NCI-H2227 treated with DMSO at 0.1 percent for 48 hours (cell line): Measurements from ENCODE around the gene METRN.
"Not testable (repeated sequence)": the region's sequence is repeated elsewhere in the genome, so short reads cannot be mapped to it uniquely, and the experiment has no call there.

Source experiments
- DNase-seq: peaks from one replicate; lab custom pipeline; 2025; lab: John Stamatoyannopoulos, UW

The METRN gene

GRCh38 chr16:734981-735881 lies 20.3 kb downstream of the METRN start:
- no peak for DNase-seq

GRCh38 chr16:735982-736453 lies 21.1 kb downstream of the METRN start:
- no peak for DNase-seq

DNA sequence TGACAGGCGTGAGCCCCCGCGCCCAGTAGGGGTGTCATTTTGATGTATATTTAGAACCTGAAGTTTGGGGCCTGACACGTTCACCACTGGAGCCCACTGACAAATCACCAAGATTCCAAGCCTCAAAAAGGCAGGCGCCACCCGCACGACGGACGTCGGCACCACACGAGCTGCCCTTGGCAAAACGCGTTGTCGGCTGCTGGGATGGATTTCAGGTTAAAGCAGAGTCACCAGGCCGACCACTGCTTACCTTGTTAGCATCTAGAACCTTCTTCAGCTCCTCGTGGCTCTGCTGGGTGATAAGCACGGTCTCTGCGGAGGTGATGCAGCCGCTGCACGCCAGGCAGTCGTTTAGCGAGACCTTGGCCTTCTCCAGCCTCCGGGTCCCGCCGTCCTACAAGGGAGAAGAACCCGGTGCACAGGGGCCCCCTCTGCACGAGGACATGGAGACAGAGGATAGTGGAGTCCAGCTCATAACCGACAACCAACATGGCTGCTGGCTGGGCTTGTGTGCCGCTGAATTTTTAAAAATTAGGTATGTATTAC lies 22.1 kb downstream of the METRN start:
- no peak for DNase-seq

DNA sequence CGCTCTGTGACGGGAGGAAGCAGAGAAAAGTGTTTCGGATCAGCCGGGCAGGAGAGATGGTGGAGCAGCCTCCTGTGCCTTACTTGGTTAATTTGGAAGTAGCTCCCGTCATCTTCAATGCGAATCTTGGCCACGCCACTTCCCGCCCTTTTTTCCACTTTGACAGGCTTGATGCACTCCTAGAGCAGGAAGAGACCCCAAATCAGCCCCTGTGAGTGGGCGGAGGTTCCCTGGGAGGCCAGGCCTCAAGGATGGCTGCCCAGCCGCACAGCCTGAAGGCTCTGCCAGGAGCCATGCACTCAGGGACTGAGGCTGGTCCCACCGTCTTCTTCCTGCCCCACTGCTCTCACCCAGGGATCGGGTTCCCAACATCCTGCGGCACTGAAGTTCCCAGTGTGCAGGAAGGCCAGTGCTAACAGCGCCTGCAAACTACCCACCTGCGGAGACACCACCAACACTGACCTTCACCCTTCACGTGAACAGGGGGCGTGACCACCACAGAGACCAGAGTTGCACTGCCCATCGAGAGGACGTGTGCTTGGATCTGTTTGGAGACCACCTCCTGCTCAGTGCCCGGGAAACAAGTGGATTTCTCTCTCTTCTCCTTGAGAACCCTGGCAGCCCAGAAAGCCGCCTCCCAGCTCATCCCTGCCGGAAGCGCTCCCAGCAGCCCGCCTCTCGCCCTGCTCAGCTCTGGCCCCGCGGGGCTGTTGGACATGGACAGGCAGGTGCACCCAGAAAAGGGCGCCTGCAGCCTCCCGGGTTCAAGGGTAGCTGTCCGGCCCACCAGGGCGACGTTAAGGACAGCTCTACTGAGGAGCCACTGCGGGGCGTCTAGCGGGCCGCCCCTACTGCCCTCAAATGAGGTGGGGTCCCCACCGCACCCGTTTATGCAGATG lies 24.9 kb downstream of the METRN start:
- DNase-seq: no peak

GRCh38 chr16:740459-740763 lies 25.5 kb downstream of the METRN start:
- DNase-seq: no peak

- peak; percentile 87 for DNase-seq
Observed at GRCh38 chr16:740764-741505, 26.0 kb downstream of the METRN start, which contains the start of gene CIAO3. CIAO3 (minus strand) TSS chr16:740997; CDS start chr16:740985, 12 bp downstream.

DNA sequence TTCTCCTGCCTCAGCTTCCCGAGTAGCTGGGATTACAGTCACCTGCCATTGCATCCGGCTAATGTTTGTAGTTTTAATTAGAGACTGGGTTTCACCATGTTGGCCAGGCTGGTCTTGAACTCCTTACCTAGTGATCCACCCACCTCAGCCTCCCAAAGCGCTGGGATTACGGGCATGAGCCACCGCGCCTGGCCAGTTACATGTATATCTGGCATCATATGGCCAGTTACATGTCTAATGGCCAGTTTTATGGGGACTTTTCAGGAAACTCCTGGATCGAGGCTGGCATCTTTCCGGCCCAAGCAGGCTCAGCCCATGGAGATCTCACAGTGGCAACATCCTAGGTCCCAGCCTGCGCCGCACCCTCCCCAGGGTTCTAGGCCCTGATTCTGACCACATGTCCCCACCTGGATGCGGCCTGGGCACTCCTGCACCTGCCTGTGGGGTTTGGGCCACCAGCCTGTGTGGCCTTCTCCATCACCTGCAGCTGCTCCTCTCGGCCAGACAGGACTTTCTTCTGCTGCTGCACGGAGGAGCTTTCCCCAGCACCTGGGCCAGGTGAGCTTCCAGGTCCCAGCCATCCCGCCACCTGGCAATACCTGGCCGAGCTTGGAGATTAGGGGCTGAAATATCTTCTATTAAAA lies 27.2 kb downstream of the METRN start:
- DNase-seq: no peak

DNA sequence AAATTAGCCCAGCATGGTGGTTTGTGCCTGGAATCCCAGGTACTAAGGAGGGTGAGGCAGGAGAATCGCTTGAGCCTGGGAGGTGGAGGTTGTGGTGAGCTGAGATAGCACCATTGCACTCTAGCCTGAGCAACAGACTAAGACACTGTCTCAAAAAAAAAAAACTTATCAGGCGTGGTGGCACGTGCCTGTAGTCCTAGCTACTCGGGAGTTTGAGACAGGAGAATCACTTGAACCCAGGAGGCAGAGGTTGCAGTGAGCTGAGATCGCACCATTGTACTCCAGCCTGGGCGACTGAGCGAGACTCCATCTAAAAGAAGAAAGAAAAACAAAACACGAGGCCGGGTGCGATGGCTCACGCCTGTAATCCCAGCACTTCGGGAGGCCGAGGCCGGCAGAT lies 28.0 kb downstream of the METRN start:
- DNase-seq: not testable (repeated sequence)

DNA sequence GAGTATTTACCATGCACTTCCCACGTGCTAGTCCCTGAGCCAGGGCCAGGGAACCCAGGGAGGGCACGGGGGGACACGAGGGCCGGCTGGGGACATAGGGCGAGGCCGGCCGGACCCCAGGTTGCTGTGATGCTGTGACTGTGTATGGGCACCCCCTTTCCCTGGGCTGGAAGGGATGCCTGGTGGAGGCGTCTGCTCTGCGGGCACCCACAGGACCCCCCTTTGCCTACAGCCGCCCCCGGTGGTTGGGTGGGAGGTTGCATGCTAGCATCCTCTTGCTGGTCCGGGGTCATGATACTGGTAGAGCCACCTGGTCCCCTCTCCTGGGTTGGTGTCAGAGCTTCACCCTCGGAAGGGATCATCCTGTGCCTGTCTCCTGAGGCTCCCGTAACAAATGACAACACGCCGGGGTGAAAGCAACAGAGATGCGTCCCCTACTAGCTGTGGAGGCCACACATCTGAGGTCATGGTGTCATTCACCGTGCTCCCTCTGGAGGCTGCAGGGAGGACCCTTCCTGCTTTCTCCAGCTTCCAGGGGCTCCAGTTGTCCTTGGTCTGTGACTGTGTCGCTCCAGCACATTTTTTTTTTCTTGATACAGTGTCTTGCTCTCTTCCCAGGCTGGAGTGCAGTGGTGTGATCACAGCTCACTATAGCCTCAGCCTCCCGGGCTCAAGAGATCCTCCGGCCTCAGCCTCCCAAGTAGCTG lies 29.0 kb downstream of the METRN start:
- no peak for DNase-seq

DNA sequence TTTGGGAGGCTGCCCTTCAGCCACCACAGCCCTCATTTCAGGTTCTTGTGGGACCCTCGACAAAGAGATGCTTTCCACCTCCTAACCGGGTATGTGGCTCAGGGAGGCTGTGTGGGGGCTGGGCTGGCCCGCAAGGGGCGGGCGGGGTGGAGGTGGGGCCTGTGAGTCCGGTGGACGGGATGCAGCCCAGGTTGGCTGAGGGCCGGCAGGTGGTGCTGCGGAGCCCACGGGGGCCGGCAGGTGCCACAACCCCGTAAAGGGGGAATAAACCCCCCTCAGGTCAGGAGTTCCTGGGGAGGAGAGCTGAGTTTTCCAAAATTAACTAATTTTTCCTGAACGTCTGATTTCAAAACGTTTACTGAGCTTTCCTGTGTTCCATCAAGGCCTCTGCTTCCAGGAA lies 30.8 kb downstream of the METRN start:
- DNase-seq: no peak

DNA sequence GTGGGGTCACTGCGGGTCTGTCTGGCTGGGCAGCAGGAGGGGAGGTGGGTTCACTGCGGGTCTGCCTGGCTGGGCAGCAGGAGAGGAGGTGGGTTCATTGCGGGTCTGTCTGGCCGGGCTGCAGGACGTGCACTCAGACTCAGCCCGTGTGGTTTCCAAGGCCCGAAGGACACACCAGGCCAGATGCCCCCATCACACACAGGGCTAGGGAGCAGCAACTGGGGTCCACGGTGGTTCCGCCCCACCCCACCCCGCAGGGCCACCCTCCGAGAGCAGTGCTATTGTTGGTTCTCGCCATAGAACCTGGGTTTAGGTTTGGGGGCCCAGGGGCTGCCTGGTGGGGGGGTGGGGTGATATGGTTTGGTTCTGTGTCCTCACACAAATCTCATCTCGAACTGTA lies 31.7 kb downstream of the METRN start:
- DNase-seq: no peak

- DNase-seq: no peak
Observed at GRCh38 chr16:747978-748746, 33.2 kb downstream of the METRN start.

DNA sequence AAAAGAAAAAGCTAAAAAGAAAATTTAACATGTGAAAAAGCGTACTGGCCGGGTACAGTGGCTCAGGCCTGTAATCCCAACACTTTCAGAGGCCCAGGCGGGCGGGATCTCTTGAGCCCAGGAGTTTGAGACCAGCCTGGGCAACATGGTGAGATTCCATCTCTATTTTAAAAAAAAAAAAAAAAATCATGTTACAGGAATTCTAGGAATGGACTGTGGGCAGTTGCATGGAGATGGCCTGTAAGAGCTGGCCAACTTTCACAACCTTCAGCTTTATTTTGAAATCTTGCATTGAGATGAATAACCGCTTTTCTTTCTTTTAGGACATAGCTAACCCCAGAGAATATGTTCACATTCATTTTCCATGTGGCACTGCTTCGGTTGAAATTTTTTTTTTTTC lies 34.1 kb downstream of the METRN start:
- no peak for DNase-seq

GRCh38 chr16:750485-750884 lies 35.6 kb downstream of the METRN start:
- no peak for DNase-seq

DNA sequence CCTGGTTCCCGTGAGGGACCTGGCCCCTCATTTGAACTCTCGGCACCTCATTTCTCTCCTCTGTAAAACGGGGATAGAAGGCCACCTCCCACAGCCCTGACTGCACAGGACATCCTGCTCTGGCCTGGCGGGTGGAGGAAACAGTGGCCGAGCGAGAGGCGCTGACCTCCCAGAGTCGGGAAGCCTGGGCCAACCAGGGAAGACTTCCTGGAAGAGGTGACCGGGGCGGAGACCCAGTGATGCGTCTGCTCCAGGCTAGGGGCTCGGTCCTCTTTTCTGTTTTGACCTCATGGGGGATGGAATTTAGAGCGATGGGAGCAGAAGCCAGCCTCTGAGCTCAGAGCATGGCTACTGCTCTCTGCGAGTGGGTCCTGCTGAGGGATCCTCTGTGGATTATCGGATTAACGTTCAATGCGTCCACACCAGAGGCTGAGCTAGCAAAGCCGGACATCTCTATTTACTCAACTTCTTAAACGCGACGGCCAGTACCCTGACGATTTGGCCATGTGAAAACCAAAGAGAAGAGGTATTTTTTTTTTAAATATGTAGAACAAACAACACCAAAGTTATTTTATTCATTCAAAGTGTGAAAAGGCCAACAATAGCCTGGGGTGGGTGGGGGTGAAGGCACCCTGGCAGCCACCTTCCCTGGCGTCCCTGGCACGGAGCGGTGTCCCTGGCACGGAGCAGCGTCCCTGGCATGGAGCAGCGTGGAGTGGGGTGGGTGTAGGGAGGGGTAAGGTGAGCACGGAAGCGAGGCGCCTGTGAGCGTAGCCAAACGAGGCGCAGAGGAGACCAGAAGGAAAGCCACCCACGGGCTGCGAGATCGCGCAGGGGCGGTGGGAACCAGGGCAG lies 36.5 kb downstream of the METRN start:
- no peak for DNase-seq

DNA sequence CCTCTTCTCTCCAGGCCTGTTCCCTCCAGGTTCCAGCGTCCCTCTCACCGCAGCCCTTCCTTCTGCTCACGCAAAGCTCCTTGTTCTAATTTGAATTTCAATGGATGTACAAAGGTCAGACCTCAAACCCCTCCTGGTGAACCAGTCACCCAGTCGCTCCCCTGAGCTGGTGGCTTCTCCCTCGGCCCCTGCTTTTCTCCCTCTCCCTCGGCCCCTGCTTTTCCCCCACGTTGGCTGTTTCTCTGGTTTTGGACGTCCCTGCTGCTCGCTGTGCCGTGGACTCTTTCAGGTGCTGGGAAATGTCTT lies 37.0 kb downstream of the METRN start:
- no peak for DNase-seq

DNA sequence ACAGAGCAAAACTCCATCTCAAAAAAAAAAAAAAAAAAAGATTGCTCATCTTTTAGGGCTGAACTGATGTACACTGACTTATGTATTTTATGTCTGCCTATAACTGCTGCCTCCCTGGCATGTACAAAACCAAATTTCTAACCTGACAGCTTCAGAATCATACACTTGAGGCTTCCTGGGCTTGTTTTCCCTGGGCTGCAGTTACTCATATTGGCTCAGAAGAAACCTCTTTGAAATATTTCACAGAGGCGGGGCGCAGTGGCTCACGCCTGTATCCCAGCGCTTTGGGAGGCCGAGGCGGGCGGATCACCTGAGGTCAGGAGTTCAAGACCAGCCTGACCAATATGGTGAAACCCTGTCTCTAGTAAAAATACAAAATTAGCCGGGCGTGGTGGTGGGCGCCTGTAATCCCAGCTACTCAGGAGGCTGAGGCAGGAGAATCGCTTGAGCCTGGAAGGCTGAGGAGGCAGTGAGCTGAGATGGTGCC lies 39.2 kb downstream of the METRN start:
- DNase-seq: not testable (repeated sequence)

GRCh38 chr16:754656-755055 lies 39.7 kb downstream of the METRN start:
- DNase-seq: no peak

DNA sequence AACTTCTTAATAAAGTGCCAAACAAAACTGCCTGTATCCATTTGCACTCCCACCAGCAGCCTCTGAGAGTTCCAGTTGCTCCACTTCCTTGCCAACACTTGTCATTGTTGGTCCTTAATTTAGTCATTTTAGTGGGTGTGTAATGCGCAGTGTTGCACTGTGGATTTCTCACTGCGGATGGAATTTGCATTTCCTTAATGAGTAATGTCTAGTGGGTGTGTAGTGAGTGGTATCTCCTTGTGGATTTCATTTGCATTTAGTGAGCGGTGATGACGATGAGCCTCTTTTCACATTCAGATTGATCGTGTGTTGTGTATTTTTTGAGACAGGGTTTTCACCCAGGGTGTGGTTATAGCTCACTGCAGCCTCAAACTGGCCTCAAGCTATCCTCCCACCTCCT lies 41.5 kb downstream of the METRN start:
- DNase-seq: no peak
